HG03342 (cell line): ENCODE results near the gene PHF2.
A peak's percentile ranks its signal among the peaks of the same experiment; 100 is the strongest.

Experiments used
- ATAC-seq: cut with Tn5 transposase; IDR thresholded peaks from one replicate; pipeline ENCODE4 v1.9.1; 2021; ENCODE audit warnings: mild to moderate bottlenecking, moderate library complexity; ENCODE audit not compliant: unreplicated experiment

Gene PHF2

DNA sequence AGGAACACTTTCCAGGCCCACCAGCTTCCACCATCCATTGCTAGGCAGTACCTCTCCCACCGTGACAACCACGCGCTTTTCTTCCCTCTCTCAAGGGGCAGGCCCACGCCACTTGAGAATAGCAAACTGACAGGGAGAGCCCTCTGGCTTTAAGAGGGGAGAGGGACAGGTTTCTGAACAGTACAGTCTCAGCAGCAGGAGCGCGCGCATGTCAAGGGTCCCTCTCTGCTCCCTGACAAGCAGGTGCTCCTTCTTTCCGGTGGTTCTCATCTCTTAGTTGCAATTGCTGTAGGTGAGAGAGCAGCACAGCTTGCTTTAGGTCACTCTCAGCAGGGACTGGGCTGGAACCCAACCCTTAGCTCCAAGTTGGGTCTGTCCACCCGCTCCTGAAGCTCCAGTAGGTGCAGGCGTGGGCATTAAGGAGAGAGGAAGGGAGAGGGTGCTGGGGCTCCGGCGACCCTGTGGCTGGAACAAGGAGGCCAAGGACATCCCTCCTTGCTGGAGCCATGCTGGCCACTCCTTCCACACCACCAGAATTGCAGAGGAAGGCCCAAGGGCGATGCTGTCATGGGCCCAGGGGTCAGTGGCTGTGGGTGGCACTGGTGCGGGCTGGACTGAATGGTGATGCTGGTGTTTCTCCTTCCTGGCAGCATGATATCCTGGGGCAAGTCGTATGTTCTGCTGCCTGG lies 9.0 kb upstream of the PHF2 start:
- peak; percentile 1 for ATAC-seq

DNA sequence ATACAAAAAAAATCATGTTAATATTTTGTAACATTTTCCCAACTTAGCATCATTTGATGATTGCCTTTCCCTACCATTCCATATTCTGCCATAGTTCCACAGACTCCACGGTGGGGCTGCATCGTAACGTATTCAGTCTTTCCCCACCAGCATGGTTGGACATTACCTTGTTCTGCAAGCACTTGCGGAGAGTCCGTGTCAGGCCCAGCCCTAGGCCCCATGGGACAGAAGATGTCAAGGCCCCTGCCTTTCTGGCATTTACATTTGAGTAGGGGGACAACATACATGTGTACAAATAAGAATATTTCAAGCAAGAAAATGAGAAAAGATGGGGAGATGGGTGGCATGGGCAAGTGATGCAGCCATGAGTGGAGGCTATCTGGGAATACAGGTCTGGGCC lies 8.2 kb upstream of the PHF2 start:
- no peak for ATAC-seq

DNA sequence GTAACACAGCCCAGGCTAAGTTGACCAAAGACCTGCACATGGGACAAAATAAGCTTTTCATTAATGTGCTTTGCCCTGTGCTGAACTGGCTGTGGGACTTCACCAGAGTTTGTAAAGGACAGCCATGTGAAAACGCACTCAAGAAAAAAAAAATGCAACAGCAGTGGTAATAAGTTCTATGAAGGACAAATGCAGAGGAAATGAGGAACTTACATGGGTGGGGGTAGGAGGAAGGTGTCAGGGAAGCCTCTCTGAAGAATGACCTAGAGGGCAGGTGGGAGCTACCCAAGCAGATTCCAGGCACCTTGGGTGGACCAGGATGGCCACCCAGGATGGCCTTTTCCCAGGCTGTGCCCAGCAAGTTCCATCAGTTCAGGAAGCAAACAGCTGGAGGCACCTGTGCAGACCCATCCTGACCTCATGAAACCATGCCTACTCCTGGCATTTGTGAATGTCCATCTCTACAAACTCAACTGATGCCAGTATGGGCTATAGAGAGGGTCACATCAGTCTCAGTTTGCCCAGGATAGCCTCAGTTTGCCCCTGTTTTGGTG lies 6.7 kb upstream of the PHF2 start:
- no peak for ATAC-seq

DNA sequence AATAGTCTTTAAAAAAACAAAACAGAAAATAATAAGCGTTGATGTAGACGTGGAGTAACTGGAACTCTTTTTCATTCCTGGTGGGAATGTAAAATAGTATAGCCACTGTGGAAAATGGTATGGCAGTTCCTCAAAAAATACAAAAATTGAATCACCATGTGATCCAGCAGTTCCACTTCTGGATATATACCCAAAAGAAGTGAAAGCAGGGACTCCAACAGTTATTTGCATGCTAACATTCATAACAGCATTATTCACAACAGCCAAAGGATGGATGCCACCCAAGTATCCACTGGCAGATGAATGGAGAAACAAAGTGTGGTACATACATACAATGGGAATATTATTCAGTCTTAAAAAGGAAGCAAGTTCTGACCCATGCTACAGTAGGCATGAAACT lies 4.2 kb upstream of the PHF2 start:
- ATAC-seq = no peak

DNA sequence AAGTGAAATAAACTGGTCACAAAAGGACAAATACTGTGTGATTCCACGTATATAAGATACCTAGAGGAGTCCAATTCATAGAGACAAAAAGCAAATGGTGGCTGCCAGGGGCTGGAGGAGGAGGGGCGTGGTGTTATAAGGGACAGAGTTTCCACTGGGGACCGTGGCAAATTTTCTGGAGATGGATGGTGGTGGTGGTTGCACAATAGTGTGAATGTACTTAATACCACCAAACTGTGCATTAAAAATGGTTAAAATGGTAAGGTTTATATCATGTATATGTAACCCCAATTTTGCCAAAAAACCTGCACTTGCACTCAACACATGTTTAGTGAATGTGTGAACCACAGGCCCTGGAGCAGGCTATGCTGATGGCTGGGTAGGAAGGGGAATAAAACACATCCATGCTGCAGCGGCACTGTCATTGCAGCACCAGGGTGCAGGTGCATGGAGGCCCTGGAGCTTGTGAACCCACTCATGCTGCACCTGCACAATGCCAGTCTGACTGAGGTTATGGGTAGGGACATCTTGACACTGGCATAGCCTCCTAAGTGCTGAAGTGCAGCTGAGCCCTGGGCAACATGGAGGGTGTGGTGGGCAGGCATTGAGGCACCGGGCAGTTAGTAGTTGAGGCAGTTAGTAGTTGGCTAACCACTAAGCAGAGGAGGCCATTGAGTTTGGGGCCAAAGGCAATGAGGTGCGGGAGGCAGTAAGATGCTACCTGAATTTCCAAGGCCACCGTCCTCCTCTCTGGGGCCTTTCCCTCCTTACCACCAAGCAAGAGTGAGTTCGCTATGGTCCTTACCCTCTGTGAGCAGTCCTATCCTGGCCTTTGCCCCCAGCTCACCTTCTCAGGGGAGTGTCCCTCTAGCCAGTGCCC lies 3.5 kb upstream of the PHF2 start:
- ATAC-seq = no peak

DNA sequence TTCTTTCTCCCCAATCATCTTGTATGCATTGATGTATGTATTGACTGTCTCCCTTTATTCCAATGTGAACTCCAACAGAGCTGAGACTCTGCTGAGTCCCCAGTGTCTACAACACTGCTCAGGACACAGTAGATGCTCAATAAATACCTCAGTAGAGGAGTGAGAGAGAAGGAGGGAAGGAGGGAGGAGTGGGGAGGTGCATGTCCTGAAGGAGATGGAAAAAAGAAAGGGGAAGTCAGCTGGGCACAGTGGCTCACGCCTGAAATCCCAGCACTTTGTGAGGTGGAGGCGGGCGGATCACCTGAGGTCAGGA lies 2.9 kb upstream of the PHF2 start:
- ATAC-seq = no peak

DNA sequence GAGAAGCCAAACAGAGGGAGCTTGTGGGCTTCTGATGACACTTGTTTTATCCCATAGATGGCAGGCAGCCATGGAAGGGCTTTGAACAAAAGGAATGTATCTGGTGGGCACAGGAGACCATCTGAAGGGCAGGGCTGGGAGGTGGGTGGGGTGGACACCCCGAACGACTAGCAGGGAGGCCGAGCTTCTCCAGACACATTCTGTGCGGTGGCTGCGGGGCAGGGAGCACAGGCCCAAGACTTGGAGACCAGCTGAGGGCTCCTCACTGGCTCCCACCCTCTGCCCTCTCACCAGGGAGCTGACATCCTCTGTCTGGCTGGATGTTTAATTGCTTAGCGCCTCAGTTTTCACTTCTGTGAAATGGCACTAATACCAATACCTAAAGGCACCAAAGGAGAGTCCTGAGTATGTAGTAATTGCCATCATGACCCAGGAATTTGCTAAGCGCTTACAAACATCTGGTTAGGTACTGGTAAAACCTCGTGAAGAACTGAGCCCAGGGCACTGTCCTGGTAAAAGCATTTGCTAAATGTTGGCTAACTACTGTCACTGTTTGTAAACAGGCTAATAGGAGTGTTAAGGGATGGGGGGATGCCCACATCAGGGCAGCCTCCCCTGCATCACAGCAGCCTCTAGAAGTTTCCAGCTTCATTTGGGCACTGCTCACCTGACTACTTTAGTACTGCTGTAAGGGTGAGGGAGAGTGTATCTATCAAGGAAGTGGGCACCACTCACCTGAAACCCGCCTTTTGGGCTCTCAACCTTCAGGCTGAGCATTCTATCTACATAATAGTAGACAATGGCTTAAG lies 2.1 kb upstream of the PHF2 start:
- ATAC-seq = no peak

DNA sequence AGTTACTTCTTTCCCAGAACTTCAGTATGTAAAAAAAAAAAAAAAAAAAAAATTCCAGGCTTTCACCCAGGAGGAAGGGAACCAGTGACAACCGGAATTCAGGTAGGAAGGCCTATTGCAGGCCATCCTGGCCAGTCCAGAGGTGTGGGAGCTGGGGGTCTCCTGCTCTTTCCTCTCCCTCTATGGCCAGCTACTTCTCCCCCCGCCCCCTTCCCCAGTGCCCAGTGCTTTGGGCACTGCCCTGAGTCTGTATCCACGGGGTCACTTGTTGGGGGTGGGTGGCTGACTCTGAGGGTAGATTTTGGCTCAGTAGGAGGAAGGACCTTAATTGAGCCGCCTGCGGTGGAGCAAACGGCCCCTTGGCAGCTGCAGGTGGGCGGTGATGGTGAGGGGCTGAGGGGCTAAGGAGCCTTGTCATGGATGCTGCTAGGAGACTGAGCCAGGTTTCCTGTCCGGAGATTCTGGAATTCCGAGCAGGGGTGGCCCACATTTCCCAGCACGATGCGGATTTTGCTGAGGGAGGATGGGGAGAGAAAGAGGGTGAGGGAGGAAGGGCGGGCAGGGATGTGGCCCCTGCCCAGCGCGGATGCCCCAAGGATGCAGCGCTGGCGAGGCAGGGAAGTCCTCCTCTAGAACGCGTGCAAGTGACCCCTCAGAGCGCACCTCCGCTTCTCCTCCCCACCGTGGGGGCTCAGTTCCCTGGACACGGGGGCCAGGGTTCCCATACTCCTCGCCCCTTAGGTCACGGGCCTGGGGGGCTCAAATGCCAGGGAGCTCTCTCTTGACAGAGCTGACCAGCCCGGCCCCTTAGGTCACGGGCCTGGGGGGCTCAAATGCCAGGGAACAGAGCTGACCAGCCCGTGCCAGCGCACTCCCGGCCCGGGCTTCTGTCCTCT lies 1.2 kb upstream of the PHF2 start:
- ATAC-seq = no peak

DNA sequence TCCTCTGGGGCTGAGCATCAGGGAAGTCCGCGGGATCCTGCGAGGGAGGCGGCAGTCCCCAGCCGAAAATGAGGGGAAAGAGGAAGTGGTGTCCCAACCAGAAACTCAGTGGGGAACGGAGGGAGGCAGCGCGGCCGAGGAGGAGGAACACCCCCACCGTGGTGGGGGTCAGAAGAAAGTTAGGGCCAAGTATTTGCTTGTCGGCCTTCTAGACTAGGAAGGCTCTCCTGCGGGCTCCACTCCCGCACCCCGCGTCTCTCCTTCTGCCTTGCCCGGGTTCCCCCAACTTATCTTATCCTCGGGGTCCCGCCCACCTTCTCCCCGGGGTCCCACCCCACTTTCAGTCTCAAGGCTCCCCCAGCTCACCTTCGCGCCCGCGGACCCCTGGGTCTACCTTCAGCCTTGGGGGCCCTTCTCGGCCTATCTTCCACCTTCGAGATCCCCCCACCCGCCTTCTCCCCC lies 557 bp upstream of the PHF2 start:
- peak; percentile 38 for ATAC-seq

DNA sequence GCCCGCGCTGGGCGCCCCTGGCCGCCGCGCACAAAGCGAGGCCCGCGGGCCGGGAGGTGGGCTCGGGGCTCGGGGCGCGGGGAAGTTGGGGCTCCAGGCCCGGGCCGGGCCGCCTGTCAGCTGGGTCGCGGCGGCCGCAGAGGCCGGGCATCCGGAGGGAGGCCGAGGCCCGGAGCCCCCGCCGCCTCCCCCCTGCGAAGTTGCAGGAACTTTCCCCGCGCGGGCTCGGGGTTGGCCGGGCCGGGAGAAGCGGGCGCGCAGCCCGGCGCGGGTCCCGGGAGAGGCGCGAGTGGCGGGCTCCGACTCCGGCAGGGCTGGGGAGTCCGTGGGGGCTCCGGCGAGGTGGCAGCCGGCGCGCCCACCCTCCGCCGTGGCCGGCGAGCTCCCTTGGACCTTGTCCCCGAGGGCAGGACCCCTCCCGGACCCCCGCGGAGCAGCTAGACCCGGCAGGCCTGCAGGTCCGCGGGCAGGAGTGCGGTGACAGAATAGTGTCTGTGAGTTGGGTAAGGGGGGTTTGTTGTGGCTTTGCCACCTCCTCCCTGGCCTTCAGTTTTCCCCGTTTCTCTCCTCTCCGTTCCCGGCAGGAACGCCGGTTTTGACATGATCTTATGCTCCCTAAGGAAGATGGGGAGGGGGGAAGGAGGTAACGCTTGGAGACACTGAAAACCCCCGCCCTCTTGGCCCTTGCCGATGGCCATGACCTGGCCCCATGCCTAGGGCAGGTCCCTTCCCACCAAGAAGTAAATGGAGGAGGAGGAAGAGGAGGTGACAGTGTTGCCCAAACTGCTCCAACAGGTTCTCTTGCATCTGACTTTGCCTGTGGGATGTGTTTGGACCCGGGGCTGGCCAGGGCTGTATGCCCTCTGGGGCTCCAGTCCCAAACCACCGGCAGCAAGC lies 942 bp downstream of the PHF2 start:
- ATAC-seq = peak; percentile 14

DNA sequence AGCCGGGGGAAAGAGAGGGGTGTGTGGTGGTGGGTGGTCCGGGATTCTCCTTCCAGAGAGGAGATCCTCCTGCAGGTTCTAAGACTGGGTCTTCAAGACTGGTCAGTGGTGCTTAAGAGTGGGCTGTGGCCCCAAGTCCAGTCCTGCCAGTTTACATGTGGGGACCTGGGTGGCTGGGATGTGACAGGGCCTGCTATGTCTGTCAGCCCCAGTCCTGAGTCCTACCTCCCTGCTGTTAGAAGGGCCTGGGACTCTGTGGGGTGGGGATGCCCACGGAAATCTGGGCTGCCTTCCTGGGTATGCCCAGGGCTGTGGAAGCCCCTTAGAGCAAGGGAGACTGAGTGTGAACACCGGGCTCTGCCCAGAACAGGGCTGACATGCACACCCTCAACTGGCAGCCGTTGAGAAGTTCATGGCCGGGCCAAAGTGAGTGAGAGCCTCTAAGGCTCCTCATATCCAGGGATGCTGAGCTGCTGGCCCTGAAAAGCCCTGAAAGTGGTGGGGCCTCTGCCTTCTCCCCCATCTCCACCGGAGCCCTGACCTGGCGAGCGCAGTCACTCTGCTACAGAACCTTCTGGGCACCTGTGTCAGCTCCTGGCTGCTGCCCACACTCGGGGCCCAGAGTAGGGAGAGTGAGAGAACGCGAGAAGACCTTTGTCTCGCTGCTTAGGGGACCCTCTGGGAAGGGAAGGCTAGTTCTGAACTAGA lies 1.7 kb downstream of the PHF2 start:
- no peak for ATAC-seq

DNA sequence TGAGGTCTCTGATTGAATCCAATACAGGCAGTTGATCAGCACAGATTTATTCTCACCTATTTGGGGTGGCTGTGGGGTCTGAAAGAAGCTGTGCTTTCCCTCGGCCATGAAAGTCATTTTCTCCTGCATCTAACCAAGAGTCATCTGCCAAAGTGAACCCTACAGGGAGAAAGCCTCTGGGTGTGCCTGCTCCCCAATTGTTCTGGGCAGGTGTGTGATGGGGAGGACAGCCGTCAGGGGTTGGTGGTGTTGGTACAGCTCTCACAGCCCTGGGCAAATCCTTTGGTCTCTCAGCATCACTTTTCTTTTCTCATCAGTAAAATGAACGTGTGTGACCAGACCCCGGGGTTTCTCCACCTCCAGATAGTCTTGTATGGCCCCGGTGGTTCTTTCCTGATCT lies 2.5 kb downstream of the PHF2 start:
- no peak for ATAC-seq

DNA sequence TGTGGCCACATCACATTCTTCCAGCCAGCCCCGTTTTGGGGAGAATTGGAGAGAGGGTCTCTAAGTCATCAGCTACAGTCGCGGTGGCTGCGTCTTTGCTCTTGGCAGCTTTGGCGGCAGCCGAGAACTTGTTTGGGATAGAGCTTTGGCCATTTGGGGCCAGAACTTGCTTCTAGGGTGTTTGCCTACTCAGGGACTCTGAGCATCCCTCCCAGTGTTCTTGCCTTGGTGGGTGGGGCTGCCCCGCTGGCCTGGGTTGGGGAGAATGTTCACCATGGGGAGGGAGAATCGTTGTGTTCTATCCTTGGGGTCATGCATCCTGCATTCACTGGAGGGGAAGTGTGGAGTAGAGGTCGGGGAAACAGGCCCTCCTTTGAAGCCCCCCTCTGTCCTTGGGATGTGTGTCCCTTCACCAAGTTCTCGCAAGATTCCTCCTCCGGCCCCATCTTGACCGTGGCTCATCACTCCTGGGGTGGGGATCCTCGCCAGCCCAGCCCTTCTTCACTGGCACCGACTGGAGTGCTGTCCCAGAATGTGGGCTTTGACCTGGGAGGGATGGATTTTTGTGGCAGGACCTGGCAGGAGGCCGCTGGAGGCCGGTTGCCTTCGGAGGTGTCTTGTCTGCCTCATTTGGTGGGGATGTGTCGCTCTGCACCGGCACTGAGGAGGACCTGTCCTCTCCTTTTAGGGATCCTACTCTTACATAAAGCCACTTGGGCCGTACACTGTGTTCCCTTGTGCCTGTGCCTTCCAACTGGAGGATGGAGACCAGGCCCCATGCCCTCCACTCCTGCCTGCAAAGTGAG lies 3.5 kb downstream of the PHF2 start:
- no peak for ATAC-seq

DNA sequence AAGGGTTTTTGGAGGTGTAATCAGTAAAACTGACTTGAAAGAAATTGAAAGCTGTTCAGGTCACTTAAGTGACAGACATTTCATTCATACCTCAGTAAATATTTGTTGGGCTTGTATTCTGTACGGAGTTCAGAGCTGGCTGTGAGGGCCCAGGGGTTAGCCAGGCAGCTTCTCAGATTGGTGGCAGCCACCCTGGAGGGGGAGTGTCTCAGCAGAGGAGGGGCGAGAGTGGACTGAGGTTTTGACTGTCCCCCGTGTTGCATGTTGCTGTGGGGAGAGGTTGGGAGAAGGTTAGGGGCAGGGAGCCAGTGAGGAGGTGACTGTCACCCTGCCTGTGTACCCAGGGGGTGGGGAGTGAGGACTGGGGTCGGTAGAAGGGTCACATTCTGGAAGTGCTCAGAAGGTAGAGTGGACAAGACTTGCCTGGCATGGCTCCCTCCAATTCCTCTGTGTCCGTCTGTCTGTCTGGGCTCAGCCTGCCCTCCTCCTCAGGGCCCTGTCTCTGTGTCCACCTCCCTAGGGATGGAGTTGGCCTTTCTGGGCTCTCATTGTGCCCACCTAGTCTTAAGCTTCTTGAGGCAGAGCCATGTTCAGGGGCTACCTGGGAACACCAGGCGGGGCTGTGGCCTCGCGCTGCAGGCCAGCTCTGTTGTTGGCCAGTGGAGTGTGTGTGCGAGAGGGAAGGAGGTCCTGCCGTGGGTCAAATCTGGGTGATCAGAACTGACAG lies 4.4 kb downstream of the PHF2 start:
- no peak for ATAC-seq

DNA sequence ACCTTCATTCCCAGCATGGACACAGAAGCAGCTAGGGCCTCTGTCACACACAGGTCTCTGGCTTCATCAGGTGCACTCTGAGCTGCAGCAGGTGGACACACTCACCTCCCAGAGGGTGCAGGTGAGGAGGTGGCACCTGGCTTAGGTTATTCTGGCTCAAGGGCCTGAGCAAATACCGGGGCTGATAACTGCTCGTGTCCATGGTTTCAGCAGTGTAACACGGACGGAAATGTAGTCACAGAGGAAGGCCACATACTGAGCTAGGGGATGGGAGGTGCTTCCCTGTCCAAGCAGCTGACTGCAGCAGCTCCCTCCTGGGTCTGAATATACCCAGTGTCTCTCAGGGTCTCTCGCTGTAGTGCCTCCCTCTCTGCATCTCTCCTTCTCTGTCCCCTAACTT lies 5.7 kb downstream of the PHF2 start:
- ATAC-seq = no peak

DNA sequence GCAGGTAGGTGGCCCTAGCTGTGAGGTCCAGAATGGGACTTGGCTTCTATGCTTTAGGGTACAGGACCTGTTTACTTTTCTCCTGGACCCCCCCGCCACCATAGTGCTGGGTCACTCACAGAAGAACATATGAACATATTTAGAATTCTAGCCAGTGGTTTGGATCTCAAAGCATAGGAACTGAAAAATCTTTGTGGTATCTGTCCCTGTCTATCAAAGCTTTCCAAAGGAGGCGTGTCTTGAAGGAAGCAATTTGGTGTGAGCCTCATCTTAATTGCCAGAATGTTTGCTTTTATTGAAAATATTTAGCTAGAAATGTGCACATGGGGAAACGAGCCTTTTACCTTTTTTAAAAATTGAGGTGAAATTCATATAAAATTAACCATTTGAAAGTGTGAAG lies 6.2 kb downstream of the PHF2 start:
- no peak for ATAC-seq

DNA sequence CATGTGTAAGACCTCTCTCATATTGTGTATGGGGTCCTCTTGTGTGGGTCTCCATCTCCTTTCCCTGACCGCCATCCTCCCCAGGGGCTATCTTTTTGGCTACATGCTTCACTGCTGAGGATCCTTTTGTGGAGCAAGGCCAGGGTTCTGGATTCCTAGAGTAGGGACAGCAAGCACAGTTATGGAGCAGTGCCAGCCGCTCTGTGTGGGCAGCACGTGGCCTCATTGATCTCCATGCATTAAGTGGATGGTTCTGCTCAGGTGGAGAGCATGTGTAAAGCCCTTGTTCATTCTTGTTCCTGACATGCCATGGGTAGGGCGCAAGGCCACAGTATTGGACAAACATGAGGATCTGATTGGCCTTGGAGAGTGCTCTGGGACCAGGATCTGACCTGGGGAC lies 8.9 kb downstream of the PHF2 start:
- ATAC-seq = no peak
